GM12878 (cell line): Measurements from ENCODE around the gene AFAP1. TPM values are rescaled to one million over a fixed set of nuclear protein-coding genes. Genes with fewer than 3 reads are reported as not detected.

Source experiments
- ATAC-seq: fragments of 200-7000 bp; cut with Tn5 transposase; 3 replicates; pipeline ENCODE4 v1.9.1; 2020; ENCODE audit warnings: mild to moderate bottlenecking, moderate library complexity
- BruUV-seq: library from RNA; stranded (reverse); fragments of 400-500 nt; replicated peaks from 2 replicates; lab custom pipeline; 2021; lab: Mats Ljungman, UMichigan
- CTCF ChIA-PET: fragments of 300-600 bp; sonication (Branson Sonifier 250); formaldehyde crosslinking; extraction: SDS; loops from one replicate; lab custom pipeline; 2021; ENCODE audit warnings: inconsistent platforms; lab: Yijun Ruan, JAX
- POLR2A ChIA-PET: fragments of 350-600 bp; formaldehyde crosslinking; extraction: SDS; loops from one replicate; lab custom pipeline; 2021; ENCODE audit warnings: inconsistent platforms; lab: Charles Lee
- RAD21 ChIA-PET: fragments of 300-600 bp; sonication (Branson Sonifier 250); formaldehyde crosslinking; loops from one replicate; lab custom pipeline; 2023; ENCODE audit warnings: antibody characterized with exemption; ENCODE audit not compliant: unreplicated experiment; lab: Charles Lee
- SMC1A ChIA-PET: fragments of 300-600 bp; sonication (Branson Sonifier 250); formaldehyde crosslinking; loops from one replicate; lab custom pipeline; 2023; ENCODE audit not compliant: unreplicated experiment, uncharacterized antibody; lab: Charles Lee
- DNase-seq: peaks from one replicate; pipeline ENCODE4 v3.0.0-alpha.2; 2011; ENCODE audit warnings: low read depth, low spot score
- FAIRE-seq: peaks from 3 replicates; lab custom pipeline; 2011; peaks lifted over from hg19 to GRCh38; lab: Jason Lieb, UNC
- H2AFZ ChIP-seq: 2 replicates; pipeline ENCODE4 v1.6.0; 2011; ENCODE audit warnings: low read depth, low read length, control low read depth; ENCODE audit not compliant: control insufficient read depth
- H3K27ac ChIP-seq: 2 replicates; pipeline ENCODE4 v1.5.1; 2011; ENCODE audit warnings: control low read depth; ENCODE audit not compliant: control insufficient read depth, insufficient read depth
- H3K27me3 ChIP-seq, 2 experiments: replicated peaks in 1 of 2; 2 replicates each; pipeline versions ENCODE4 v1.6.0 to v1.6.1; 2011; ENCODE audit warnings: low read length in 1 of 2; ENCODE audit not compliant: control insufficient read depth in 2 of 2, insufficient read depth in 2 of 2
- H3K36me3 ChIP-seq, 2 experiments: 2 replicates each; pipeline ENCODE4 v1.5.1; 2011; ENCODE audit warnings: low read length in 1 of 2; ENCODE audit not compliant: control insufficient read depth in 2 of 2, insufficient read depth in 2 of 2
- H3K4me1 ChIP-seq: 2 replicates; pipeline ENCODE4 v1.6.1; 2011; ENCODE audit warnings: mild to moderate bottlenecking, low read length, moderate library complexity, mixed read lengths; ENCODE audit not compliant: control insufficient read depth, insufficient read depth
- H3K4me2 ChIP-seq: 2 replicates; pipeline ENCODE4 v1.6.0; 2011; ENCODE audit warnings: control low read depth; ENCODE audit not compliant: control insufficient read depth, insufficient read depth
- H3K4me3 ChIP-seq: fragments of 200-600 bp; sonication (generic); 2 replicates; pipeline ENCODE4 v1.5.1; 2016
- H3K79me2 ChIP-seq: 2 replicates; pipeline ENCODE4 v1.6.0; 2011; ENCODE audit warnings: low read length; ENCODE audit not compliant: control insufficient read depth, insufficient read depth
- H3K9ac ChIP-seq: 2 replicates; pipeline ENCODE4 v1.8.0; 2011; ENCODE audit warnings: low read length, control low read depth, mixed read lengths; ENCODE audit not compliant: control insufficient read depth, insufficient read depth
- H3K9me3 ChIP-seq: replicated peaks from 3 replicates; pipeline ENCODE4 v1.5.1; 2011; ENCODE audit warnings: mild to moderate bottlenecking, low read length; ENCODE audit not compliant: control insufficient read depth, insufficient read depth
- H4K20me1 ChIP-seq: 2 replicates; pipeline ENCODE4 v1.6.0; 2011; ENCODE audit not compliant: control insufficient read depth, insufficient read depth
- FOXM1 ChIP-seq: IDR thresholded peaks from 2 replicates; pipeline ENCODE4 v1.6.1; 2012; ENCODE audit warnings: low read depth, mild to moderate bottlenecking, inconsistent platforms, low read length, moderate library complexity
- GABPA ChIP-seq: IDR thresholded peaks from 2 replicates; pipeline ENCODE4 v1.6.1; 2014; ENCODE audit warnings: antibody characterized with exemption, low read depth, mild to moderate bottlenecking, inconsistent platforms
- IKZF1 ChIP-seq: fragments of 450-650 bp; conservative IDR thresholded peaks from 2 replicates; pipeline ENCODE4 v1.6.1; 2017; ENCODE audit warnings: antibody characterized with exemption, mild to moderate bottlenecking
- MEF2B ChIP-seq: fragments of 450-650 bp; IDR thresholded peaks from 2 replicates; pipeline ENCODE4 v1.6.1; 2018; ENCODE audit warnings: mild to moderate bottlenecking, moderate library complexity; ENCODE audit not compliant: partially characterized antibody, poor library complexity, severe bottlenecking
- MTA2 ChIP-seq: fragments of 450-650 bp; IDR thresholded peaks from 2 replicates; pipeline ENCODE4 v1.6.1; 2016; ENCODE audit warnings: low read depth, mild to moderate bottlenecking, moderate library complexity
- RBBP5 ChIP-seq: fragments of 200-600 bp; sonication (generic); conservative IDR thresholded peaks from 2 replicates; pipeline ENCODE4 v1.6.1; 2016
- RELA ChIP-seq: fragments of 450-650 bp; IDR thresholded peaks from 2 replicates; pipeline ENCODE4 v1.8.0; 2014; ENCODE audit warnings: borderline replicate concordance; ENCODE audit not compliant: partially characterized antibody
- STAT1 ChIP-seq: fragments of 450-650 bp; conservative IDR thresholded peaks from 2 replicates; pipeline ENCODE4 v1.6.1; 2014; ENCODE audit warnings: antibody characterized with exemption, mild to moderate bottlenecking
- WGBS: methylation state at CpG from one replicate; pipeline ENCODE4 v1.1.6; 2016; ENCODE audit warnings: low lambda C conversion rate; ENCODE audit not compliant: insufficient replicate concordance, insufficient coverage; ENCODE audit errors: missing lambda C conversion rate; 5-methylcytosine and 5-hydroxymethylcytosine counted together
- in situ Hi-C: fragments of 300-500 bp; cut with MboI; formaldehyde crosslinking; loops from 9 replicates; pipeline ENCODE4 v1.14.3; 2018; ENCODE audit warnings: mixed read lengths
- intact Hi-C: fragments of 100-400 bp; cut with micrococcal nuclease; formaldehyde crosslinking; loops from one replicate; pipeline ENCODE4 v1.14.2; 2022; ENCODE audit not compliant: unreplicated experiment
- polyA plus RNA-seq, 11 experiments: library from polyadenylated mRNA; depleted of rRNA in 4 of 11; unstranded in 6 of 11; stranded (reverse) in 5 of 11; fragments of >200 nt; fragmentation: Nextera tagmentation in 4 of 11; fragmentation: Illumina TruSeq in 1 of 11; extraction: Ambion mirVana in 4 of 11; extraction: Trizol in 1 of 11; gene quantifications; 1 replicate in 1 of 11; 2 replicates in 10 of 11; pipeline versions ENCODE4 v1.2.1 to v1.2.3, GENCODE V29; 2011 to 2016; ENCODE audit warnings: inconsistent platforms in 2 of 11, missing spikeins in 2 of 11, low read depth in 1 of 11
- total RNA-seq, 4 experiments: library from RNA; depleted of rRNA in 3 of 4; stranded (reverse); fragments of >200 nt in 3 of 4; fragmentation: Illumina TruSeq in 1 of 4; extraction: Trizol in 1 of 4; gene quantifications; 2 replicates each; pipeline versions ENCODE4 v1.2.1 to v1.2.3, GENCODE V29; 2013 to 2021
- TF ChIP-seq, protein P1 (sequence below): fragments of 450-650 bp; IDR thresholded peaks from 2 replicates; pipeline ENCODE4 v1.6.1; 2017; ENCODE audit warnings: mild to moderate bottlenecking, moderate library complexity
- TF ChIP-seq, protein P2 (sequence below): IDR thresholded peaks from 2 replicates; pipeline ENCODE4 v1.6.1; 2011; ENCODE audit warnings: low read depth, mild to moderate bottlenecking, low read length, moderate library complexity, borderline replicate concordance; ENCODE audit errors: extremely low read depth

AFAP1 gene
- total and polyA plus RNA-seq, 10 of the 15 experiments (the other 5 are each of a cell fraction or from before 2014, with no cell fraction given), result 0.02 to 0.23 (median 0.09) TPM; not detected in 1

DNA sequence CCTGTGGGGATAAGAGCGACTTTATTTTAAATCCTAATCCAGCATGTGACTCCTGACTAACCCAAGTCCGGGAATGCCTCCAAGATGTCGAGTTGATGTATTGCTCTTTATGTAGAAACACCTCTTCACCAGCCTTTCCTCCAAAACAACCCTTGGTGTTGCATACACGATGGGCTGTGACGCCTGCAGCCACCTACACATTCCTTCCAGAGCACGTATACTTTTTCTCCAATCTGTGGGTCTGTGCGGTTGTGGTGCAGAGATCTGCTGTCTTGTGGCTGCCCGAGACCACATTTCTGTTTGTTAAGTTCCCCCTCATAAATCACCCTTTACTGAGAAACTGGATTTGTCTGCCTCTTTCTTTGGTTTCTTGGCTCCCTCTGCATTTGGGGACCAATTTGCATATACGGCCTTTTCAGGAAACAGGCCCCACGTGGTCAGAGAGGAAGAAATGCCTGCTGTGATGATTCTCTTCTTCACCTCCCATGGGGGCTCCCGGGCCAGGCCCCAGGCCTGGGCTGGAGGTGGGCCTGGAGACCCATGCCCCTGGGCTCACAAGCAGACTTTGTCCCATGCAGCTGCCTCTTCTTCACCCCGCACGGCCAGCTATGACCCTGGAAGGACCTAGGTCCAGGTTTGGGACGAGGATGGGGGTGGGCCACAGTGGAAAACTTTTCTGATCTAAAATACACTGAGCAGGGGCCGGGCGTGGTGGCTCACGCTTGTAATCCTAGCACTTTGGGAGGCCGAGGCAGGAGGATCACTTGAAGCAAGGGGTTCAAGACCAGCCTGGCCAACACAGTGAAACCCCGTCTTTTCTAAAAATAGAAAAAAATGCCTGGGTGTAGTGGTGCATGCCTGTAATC lies 21.4 kb upstream of the AFAP1 start (continued):
- TF ChIP-seq, protein P1, sequence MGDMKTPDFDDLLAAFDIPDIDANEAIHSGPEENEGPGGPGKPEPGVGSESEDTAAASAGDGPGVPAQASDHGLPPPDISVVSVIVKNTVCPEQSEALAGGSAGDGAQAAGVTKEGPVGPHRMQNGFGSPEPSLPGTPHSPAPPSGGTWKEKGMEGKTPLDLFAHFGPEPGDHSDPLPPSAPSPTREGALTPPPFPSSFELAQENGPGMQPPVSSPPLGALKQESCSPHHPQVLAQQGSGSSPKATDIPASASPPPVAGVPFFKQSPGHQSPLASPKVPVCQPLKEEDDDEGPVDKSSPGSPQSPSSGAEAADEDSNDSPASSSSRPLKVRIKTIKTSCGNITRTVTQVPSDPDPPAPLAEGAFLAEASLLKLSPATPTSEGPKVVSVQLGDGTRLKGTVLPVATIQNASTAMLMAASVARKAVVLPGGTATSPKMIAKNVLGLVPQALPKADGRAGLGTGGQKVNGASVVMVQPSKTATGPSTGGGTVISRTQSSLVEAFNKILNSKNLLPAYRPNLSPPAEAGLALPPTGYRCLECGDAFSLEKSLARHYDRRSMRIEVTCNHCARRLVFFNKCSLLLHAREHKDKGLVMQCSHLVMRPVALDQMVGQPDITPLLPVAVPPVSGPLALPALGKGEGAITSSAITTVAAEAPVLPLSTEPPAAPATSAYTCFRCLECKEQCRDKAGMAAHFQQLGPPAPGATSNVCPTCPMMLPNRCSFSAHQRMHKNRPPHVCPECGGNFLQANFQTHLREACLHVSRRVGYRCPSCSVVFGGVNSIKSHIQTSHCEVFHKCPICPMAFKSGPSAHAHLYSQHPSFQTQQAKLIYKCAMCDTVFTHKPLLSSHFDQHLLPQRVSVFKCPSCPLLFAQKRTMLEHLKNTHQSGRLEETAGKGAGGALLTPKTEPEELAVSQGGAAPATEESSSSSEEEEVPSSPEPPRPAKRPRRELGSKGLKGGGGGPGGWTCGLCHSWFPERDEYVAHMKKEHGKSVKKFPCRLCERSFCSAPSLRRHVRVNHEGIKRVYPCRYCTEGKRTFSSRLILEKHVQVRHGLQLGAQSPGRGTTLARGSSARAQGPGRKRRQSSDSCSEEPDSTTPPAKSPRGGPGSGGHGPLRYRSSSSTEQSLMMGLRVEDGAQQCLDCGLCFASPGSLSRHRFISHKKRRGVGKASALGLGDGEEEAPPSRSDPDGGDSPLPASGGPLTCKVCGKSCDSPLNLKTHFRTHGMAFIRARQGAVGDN, result no peak
- TF ChIP-seq IKZF1 (peak; percentile 79), RBBP5 (no peak), MEF2B (peak; percentile 29)

- Histone ChIP-seq H3K9ac (no peak overlapping the region), H3K36me3 (no peaks in the 10 kb centered on the region), H3K4me2 (no peak overlapping the region), H3K27me3 (peaks cover 0 to 1% of the 10 kb centered on the region in 2 experiments; a peak in 2 of 4 replicates), H4K20me1 (no peaks in the 10 kb centered on the region), H3K79me2 (no peaks in the 10 kb centered on the region), H3K4me3 (no peak overlapping the region), H3K27ac (no peak overlapping the region), H2AFZ (no peak overlapping the region), H3K9me3 (no peaks in the 10 kb centered on the region), H3K4me1 (peaks cover 9% of the 10 kb centered on the region)
- DNase-seq (no peak), ATAC-seq (no peak), FAIRE-seq (no peak)
- intact Hi-C loops, result no loop called here
- CTCF ChIA-PET, result no interaction called here
- in situ Hi-C loops, result no loop called here
- POLR2A ChIA-PET, result no interaction called here
- RAD21 ChIA-PET, result no interaction called here
- SMC1A ChIA-PET, result no interaction called here
- TF ChIP-seq, protein P2, sequence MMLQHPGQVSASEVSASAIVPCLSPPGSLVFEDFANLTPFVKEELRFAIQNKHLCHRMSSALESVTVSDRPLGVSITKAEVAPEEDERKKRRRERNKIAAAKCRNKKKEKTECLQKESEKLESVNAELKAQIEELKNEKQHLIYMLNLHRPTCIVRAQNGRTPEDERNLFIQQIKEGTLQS, result no peak
- TF ChIP-seq FOXM1 (no peak), MTA2 (no peak), RELA (no peak), GABPA (no peak), STAT1 (no peak)
- WGBS, result 24% methylated on average over 11 of the region's 11 CpGs
- no TSS peak for BruUV-seq
Observed at GRCh38 chr4:7960017-7960789, 20.5 kb upstream of the AFAP1 start.
